K562 treated with DMSO at 1 percent for 24 hours (cell line): ENCODE data around the gene ZNF587B. TPM values are rescaled to one million over a fixed set of nuclear protein-coding genes. Genes with fewer than 3 reads are reported as not detected.

Experiments
- total RNA-seq: library from RNA; unstranded; fragments of 300-600 nt; gene quantifications from 2 replicates; pipeline ENCODE4 v1.2.3, GENCODE V29; 2022; ENCODE audit warnings: low read depth; ENCODE audit not compliant: insufficient read depth

The ZNF587B gene
- total RNA-seq = 2.4 and 3.1 TPM in 2 replicates

GRCh38 chr19:57830071-57830602 is at the start of gene ZNF587B:
TSS of gene ZNF587B (plus strand) at chr19:57830299. CDS start at chr19:57830529, 230 bp downstream.

GRCh38 chr19:57814505-57815246 is 15.4 kb upstream of the ZNF587B start, which contains the start of gene ZNF552:
TSS of gene ZNF552 (minus strand) at chr19:57814913. CDS start at chr19:57814743, 170 bp downstream.

GRCh38 chr19:57849666-57850473 is 19.8 kb downstream of the ZNF587B start, which contains the start of gene ZNF587:
TSS of gene ZNF587 (plus strand) at chr19:57849859. CDS start at chr19:57850039, 180 bp downstream.

DNA sequence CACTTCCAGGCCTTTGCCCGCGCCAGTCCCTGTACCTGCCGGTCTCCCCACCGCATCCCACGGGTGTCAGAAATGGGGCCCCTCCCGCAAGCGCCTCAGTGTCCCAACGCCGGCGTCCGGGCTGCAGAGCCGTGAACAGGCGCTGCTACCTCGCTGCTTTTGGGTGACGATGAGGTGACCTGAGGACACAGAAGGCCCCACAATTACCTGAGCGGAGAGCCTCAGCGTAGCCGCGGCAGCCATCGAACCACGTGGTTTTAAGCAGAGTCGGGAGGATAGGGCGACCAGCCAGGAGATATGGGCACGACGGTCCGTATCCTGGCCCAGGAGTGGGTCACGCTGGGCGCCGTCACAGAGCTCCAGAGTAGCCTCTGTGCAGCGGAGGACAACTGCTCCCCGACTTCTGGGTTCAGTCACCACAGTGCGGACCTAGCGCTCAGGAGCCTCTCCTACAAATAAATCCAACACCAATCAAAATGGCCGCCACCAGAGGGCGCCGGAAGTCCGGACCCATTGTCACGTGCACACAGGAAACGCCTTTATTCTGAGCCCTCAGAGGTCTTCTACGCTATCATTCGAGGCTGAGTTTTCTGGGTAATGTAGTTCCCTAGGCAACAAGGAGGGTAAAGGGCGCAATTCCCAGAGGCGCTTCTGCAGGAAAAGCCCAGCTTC is 58.6 kb downstream of the ZNF587B start, which contains the start of gene ZNF814:
Gene ZNF814, minus strand, starts transcription at position 478 of the 672 bp plus-strand sequence. Its CDS starts 235 bp downstream, at position 243.

Other genes with a start within 250 kb of the ZNF587B start
- 0.41 and 0.73 TPM in 2 replicates for gene ZIK1, start 246.2 kb upstream of the ZNF587B start, total RNA-seq
- 3.5 and 10.0 TPM in 2 replicates for gene ZNF530, start 230.4 kb upstream of the ZNF587B start, total RNA-seq
- gene ZNF134, start 216.1 kb upstream of the ZNF587B start, total RNA-seq = 6.7 and 7.0 TPM in 2 replicates
- gene ZNF211, start 197.1 kb upstream of the ZNF587B start, total RNA-seq = 7.8 and 9.8 TPM in 2 replicates
- gene ZSCAN4, start 161.4 kb upstream of the ZNF587B start, total RNA-seq = not detected in 2 replicates
- gene ZNF551, start 148.3 kb upstream of the ZNF587B start, total RNA-seq = 2.8 and 3.5 TPM in 2 replicates
- not detected in 2 replicates for gene ZNF154, start 121.1 kb upstream of the ZNF587B start, total RNA-seq
- 1.8 and 2.9 TPM in 2 replicates for gene ZNF671, start 102.7 kb upstream of the ZNF587B start, total RNA-seq
- 7.1 and 8.3 TPM in 2 replicates for gene ZNF776, start 83.5 kb upstream of the ZNF587B start, total RNA-seq
- 2.1 and 5.2 TPM in 2 replicates for gene ZNF586, start 60.6 kb upstream of the ZNF587B start, total RNA-seq
- gene ZNF552, start 15.4 kb upstream of the ZNF587B start, total RNA-seq = 4.8 TPM in 2 replicates
- 6.6 and 7.5 TPM in 2 replicates for gene ZNF587, start 19.6 kb downstream of the ZNF587B start, total RNA-seq
- 2.6 and 2.7 TPM in 2 replicates for gene ZNF814, start 58.7 kb downstream of the ZNF587B start, total RNA-seq
- 2.5 and 3.2 TPM in 2 replicates for gene ZNF417, start 86.3 kb downstream of the ZNF587B start, total RNA-seq
- gene ZNF418, start 105.1 kb downstream of the ZNF587B start, total RNA-seq = 0.67 TPM in 1 of 2 replicates, not detected in the other
- 0.14 TPM in 1 of 2 replicates, not detected in the other for gene ZNF256, start 117.4 kb downstream of the ZNF587B start, total RNA-seq
- not detected in 2 replicates for gene C19orf18, start 144.2 kb downstream of the ZNF587B start, total RNA-seq
- gene ZNF606, start 172.5 kb downstream of the ZNF587B start, total RNA-seq = 0.90 and 1.2 TPM in 2 replicates
- gene ZSCAN1, start 203.7 kb downstream of the ZNF587B start, total RNA-seq = not detected in 2 replicates
- gene ZNF135, start 229.0 kb downstream of the ZNF587B start, total RNA-seq = 0.14 and 0.32 TPM in 2 replicates